Measurements from ENCODE around the gene SMC2. TPM values are rescaled to one million over a fixed set of nuclear protein-coding genes. Genes with fewer than 3 reads are reported as not detected.

SMC2 gene
- total RNA-seq, 1 experiment from 2014 or later = 21.5 TPM

- in situ Hi-C loops (cut with HindIII; ENCODE audit: low pct_unique_long_range_greater_than_20kb, low sequenced_read_pairs) = no loop called here
- no peak for DNase-seq (ENCODE audit: low read depth, low spot score)
Measured at GRCh38 chr9:104092875-104093600, 1.1 kb upstream of the SMC2 start.

GRCh38 chr9:104094534-104095015, 466 bp downstream of the SMC2 start:
- peak; percentile 14 for DNase-seq (ENCODE audit: low read depth, low spot score)
- in situ Hi-C loops (cut with HindIII; ENCODE audit: low pct_unique_long_range_greater_than_20kb, low sequenced_read_pairs) = no loop called here

GRCh38 chr9:104099630-104100029, 5.5 kb downstream of the SMC2 start:
- in situ Hi-C loops (cut with HindIII; ENCODE audit: low pct_unique_long_range_greater_than_20kb, low sequenced_read_pairs) = no loop called here

GRCh38 chr9:104104360-104104759, 10.3 kb downstream of the SMC2 start:
- in situ Hi-C loops (cut with HindIII; ENCODE audit: low pct_unique_long_range_greater_than_20kb, low sequenced_read_pairs) = no loop called here
- DNase-seq (ENCODE audit: low read depth, low spot score) = no peak

More at GRCh38 chr9:104099630-104100029, 5.5 kb downstream of the SMC2 start:
- no peak for DNase-seq (ENCODE audit: low read depth, low spot score)

GRCh38 chr9:104107799-104108198, 13.7 kb downstream of the SMC2 start:
- in situ Hi-C loops (cut with HindIII; ENCODE audit: low pct_unique_long_range_greater_than_20kb, low sequenced_read_pairs) = no loop called here
- DNase-seq (ENCODE audit: low read depth, low spot score) = no peak

GRCh38 chr9:104108315-104108714, 14.2 kb downstream of the SMC2 start:
- in situ Hi-C loops (cut with HindIII; ENCODE audit: low pct_unique_long_range_greater_than_20kb, low sequenced_read_pairs) = no loop called here
- DNase-seq (ENCODE audit: low read depth, low spot score) = peak; percentile 86

- in situ Hi-C loops (cut with HindIII; ENCODE audit: low pct_unique_long_range_greater_than_20kb, low sequenced_read_pairs) = no loop called here
- no peak for DNase-seq (ENCODE audit: low read depth, low spot score)
Measured at GRCh38 chr9:104110509-104110908, 16.4 kb downstream of the SMC2 start.

GRCh38 chr9:104118916-104119315, 24.8 kb downstream of the SMC2 start:
- in situ Hi-C loops (cut with HindIII; ENCODE audit: low pct_unique_long_range_greater_than_20kb, low sequenced_read_pairs) = no loop called here

GRCh38 chr9:104121022-104121421, 26.9 kb downstream of the SMC2 start:
- in situ Hi-C loops (cut with HindIII; ENCODE audit: low pct_unique_long_range_greater_than_20kb, low sequenced_read_pairs) = no loop called here
- no peak for DNase-seq (ENCODE audit: low read depth, low spot score)

More at GRCh38 chr9:104118916-104119315, 24.8 kb downstream of the SMC2 start:
- no peak for DNase-seq (ENCODE audit: low read depth, low spot score)

GRCh38 chr9:104138243-104138868, 44.2 kb downstream of the SMC2 start:
- in situ Hi-C loops (cut with HindIII; ENCODE audit: low pct_unique_long_range_greater_than_20kb, low sequenced_read_pairs) = no loop called here
- peak; percentile 1 for DNase-seq (ENCODE audit: low read depth, low spot score)

GRCh38 chr9:104142799-104143549, 48.9 kb downstream of the SMC2 start:
- in situ Hi-C loops (cut with HindIII; ENCODE audit: low pct_unique_long_range_greater_than_20kb, low sequenced_read_pairs) = no loop called here
- no peak for DNase-seq (ENCODE audit: low read depth, low spot score)

- in situ Hi-C loops (cut with HindIII; ENCODE audit: low pct_unique_long_range_greater_than_20kb, low sequenced_read_pairs) = no loop called here
- no peak for DNase-seq (ENCODE audit: low read depth, low spot score)
Measured at GRCh38 chr9:104143550-104143910, 49.4 kb downstream of the SMC2 start.

- in situ Hi-C loops (cut with HindIII; ENCODE audit: low pct_unique_long_range_greater_than_20kb, low sequenced_read_pairs) = no loop called here
- DNase-seq (ENCODE audit: low read depth, low spot score) = no peak
Measured at GRCh38 chr9:104144336-104144735, 50.2 kb downstream of the SMC2 start.

- no peak for DNase-seq (ENCODE audit: low read depth, low spot score)
- in situ Hi-C loops (cut with HindIII; ENCODE audit: low pct_unique_long_range_greater_than_20kb, low sequenced_read_pairs) = no loop called here
Measured at GRCh38 chr9:104173067-104173466, 79.0 kb downstream of the SMC2 start.

- peak; percentile 45 for DNase-seq (ENCODE audit: low read depth, low spot score)
- in situ Hi-C loops (cut with HindIII; ENCODE audit: low pct_unique_long_range_greater_than_20kb, low sequenced_read_pairs) = no loop called here
Measured at GRCh38 chr9:104177003-104177611, 83.0 kb downstream of the SMC2 start.

GRCh38 chr9:104177676-104178075, 83.6 kb downstream of the SMC2 start:
- no peak for DNase-seq (ENCODE audit: low read depth, low spot score)
- in situ Hi-C loops (cut with HindIII; ENCODE audit: low pct_unique_long_range_greater_than_20kb, low sequenced_read_pairs) = no loop called here
